GM12872 (cell line): ENCODE data around the gene PACSIN2.

Experiments
- TF ChIP-seq, protein P1 (sequence below): IDR thresholded peaks from 3 replicates; pipeline ENCODE4 v1.5.1; 2011; ENCODE audit warnings: low read depth, mild to moderate bottlenecking, low read length, moderate library complexity; ENCODE audit not compliant: insufficient read depth

The PACSIN2 gene

DNA sequence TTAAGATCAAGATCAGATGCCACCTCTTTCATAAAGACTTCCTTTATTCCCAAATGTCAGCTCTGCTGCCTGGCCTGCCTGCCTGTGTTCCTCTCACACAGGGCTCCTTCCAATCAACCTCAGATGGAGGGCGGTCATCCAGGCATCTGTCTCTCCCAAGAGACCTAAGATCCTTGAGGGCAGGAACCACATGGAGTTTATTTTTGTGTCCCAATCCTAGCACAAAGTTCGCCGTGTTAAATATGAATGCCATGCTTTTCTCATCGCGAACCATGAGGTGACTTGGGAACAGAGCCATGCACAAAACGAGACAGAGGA is 85.2 kb downstream of the PACSIN2 start:
- TF ChIP-seq, protein P1, sequence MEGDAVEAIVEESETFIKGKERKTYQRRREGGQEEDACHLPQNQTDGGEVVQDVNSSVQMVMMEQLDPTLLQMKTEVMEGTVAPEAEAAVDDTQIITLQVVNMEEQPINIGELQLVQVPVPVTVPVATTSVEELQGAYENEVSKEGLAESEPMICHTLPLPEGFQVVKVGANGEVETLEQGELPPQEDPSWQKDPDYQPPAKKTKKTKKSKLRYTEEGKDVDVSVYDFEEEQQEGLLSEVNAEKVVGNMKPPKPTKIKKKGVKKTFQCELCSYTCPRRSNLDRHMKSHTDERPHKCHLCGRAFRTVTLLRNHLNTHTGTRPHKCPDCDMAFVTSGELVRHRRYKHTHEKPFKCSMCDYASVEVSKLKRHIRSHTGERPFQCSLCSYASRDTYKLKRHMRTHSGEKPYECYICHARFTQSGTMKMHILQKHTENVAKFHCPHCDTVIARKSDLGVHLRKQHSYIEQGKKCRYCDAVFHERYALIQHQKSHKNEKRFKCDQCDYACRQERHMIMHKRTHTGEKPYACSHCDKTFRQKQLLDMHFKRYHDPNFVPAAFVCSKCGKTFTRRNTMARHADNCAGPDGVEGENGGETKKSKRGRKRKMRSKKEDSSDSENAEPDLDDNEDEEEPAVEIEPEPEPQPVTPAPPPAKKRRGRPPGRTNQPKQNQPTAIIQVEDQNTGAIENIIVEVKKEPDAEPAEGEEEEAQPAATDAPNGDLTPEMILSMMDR: no peak

DNA sequence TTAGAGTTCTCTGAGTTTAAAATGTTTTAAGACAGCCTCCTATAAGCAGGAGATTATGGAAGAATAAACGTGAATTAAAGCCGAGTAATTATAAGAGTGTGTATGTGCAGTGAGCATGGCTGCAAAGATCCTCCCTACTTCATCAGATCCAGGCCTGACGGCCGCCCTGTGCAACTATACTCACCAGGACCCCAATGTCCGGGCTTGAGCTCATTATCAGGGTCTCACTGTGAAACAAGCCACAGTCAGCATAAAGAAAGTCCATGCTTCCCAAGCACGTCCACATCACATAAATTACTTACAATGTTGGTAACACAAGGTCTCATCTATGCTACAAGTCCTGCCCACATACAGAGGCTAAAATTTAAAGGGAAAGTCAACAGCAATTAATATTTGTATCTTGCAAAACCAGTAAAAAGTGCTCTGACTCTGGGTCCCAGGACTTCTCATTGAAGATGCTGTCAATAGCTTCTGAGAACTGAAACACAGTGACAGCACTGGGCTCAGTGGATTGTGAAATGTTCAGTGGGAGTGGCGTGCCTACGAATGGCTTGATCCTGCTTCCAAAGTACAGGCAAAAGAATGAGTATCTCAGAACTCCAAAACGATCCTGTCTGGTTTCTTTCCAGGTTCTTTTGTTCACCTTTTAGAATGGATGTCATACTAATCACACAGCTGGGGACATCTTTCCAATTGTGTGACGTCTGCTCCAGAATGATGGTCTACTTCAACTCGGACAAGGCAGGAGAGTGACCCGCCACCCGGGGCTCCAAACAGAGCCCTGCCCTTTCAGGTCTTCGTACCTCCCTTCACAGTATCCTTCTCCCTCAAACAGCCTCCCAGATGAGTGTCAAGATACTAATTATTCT is 85.7 kb downstream of the PACSIN2 start:
- TF ChIP-seq, protein P1: no peak

DNA sequence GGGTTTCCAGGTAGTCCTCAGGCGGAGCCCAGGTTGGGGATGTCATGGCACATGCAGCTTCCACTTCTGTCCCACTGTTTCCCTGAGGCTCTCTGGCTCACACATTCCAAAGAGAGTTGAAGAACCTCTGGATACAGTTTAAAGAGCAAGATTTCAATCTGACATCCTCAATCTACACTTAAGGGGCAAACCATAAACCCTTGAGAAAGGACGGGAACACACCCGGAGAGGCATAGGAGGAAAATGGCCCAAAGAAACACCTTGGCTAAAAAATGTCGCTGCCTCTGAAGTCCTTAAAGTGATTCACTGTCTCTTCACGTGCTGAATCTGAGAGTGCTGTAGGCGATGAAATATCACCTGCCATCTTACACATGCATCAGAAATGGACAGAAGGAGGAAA is 87.0 kb downstream of the PACSIN2 start:
- TF ChIP-seq, protein P1: no peak

DNA sequence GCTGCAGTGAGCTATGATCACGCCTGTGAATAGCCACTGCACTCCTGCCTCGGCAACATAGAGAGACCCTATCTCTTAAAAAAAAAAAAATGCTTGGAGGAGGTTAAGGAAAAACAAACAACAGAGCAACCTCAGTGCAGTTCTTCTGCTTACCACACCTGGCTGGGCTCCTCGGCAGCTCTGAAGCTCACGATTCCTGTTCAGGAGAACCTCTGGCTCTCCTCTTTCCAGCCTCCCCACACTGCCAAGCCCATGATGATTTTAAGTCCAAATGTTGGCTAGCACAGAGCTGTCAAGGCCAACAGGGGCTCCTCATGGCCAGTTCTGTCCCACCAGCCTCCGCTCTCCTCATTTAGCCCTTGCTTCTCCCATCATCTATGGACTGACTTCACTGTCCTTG is 88.2 kb downstream of the PACSIN2 start:
- TF ChIP-seq, protein P1: no peak

DNA sequence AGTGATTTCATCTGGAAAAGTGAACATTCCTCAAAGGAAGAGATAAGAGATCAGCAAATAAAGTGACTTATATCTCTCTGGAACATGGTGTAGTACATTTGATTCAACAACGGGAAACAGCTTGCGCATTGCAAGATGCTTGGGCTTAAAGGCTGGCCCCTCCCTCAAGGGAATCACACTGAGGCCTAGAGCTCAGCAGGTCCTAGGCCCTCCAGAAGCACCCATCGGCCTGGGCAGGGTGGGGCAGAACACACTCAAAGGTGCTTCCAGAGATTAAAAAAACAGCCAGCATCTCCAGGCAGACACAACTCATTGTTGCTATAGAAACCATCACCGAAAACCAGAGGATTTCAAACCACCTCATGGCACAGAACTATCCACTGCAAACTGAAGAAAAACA is 88.8 kb downstream of the PACSIN2 start:
- TF ChIP-seq, protein P1: no peak

DNA sequence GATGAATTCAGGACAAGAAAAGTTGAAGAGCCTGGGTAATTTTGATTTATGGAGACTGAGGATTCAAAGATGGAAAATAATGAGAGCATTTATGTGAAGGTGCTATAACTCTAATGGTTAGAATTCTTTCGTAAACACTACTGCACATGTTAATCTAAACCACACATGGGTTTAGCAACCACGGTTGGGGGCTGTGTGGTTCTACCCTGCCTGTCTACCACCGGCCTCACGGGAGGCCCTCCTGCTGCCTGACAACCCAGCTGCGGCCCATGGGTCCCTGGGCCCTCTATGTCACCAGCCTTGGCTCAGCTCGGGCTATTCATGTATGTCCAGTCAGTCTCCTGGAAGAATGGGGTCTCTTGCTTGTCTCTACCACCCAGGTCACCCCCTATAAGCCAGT is 89.4 kb downstream of the PACSIN2 start:
- TF ChIP-seq, protein P1: no peak

DNA sequence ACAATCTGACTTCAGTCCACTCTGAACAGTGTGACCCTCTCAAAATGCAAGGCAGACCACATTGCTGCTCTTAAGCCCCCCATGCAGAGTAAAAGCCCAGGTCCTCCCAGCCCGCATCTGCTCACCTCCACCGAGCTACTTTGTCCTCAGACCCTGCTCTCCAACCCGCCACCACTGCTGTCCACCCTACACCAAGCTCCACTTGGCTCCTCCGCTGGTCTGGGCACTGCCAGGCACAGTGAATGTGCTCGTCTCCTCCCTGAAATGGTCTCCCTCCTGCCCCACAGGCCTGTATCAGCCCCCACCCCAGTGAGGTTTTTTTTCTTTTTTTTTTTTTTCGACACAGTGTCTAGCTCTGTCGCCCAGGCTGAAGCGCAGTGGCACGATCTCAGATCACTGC is 90.5 kb downstream of the PACSIN2 start:
- TF ChIP-seq, protein P1: no peak
